Testis (tissue), 2 donors: ENCODE results near the gene FXYD7.

Experiments
- POLR2A ChIP-seq: fragments of 450-650 bp; IDR thresholded peaks from one replicate; pipeline ENCODE4 v1.6.1; 2017; ENCODE audit warnings: antibody characterized with exemption, mild to moderate bottlenecking, moderate library complexity
- TF ChIP-seq, protein P1 (sequence below), 3 experiments: fragments of 450-650 bp in 2 of 3; fragments of 200-600 bp in 1 of 3; sonication (generic) in 1 of 3; IDR thresholded peaks; one replicate each; pipeline ENCODE4 v1.5.1; 2016 to 2019; ENCODE audit warnings: antibody characterized with exemption in 3 of 3, mild to moderate bottlenecking in 2 of 3, moderate library complexity in 1 of 3

DNA sequence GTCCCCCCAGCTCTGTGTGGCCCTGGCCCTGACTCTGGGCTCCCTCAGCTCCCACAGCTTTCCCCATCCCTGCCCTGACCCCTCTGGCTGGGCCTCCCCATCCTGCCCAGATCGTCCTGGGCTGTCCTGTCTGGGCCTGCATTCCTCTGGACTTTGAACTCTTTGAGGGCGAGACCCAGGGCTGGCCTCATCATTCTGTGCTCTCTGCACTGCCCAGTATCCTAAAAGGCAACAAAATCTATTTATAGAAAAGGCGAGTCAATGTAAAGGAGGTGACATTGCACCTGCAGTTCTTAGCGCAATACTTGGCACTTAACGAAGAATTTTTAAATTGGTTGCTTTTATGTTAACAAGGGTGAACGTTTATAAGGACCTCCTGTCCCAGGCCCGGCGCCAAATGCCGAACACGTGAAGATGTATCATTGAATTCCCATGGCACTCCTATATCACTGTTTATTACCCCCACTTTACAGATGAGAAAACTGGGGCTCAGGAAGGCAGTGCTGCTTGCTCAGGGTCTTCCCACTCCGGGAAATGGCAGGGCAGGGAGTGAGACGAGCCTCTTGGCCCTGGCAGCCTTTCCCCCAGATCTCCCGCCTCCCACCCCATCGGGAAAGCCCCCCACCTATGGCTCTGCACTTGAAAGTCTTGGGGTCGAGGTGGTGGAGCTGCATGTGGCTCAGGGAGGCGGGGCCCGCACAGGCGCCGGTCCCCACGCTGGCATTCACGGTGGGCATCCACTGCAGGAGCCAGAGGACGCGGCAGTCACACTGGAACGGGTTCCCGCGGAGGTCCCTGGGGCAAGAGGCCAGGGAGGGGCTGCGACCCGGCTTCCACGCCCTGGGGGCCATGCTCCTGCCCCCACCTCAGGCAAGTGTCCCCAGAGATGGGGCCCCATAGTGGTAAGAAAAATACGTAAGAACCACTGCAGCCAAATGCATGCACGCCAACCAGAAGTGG, 12.0 kb upstream of the FXYD7 start:
- TF ChIP-seq, protein P1, sequence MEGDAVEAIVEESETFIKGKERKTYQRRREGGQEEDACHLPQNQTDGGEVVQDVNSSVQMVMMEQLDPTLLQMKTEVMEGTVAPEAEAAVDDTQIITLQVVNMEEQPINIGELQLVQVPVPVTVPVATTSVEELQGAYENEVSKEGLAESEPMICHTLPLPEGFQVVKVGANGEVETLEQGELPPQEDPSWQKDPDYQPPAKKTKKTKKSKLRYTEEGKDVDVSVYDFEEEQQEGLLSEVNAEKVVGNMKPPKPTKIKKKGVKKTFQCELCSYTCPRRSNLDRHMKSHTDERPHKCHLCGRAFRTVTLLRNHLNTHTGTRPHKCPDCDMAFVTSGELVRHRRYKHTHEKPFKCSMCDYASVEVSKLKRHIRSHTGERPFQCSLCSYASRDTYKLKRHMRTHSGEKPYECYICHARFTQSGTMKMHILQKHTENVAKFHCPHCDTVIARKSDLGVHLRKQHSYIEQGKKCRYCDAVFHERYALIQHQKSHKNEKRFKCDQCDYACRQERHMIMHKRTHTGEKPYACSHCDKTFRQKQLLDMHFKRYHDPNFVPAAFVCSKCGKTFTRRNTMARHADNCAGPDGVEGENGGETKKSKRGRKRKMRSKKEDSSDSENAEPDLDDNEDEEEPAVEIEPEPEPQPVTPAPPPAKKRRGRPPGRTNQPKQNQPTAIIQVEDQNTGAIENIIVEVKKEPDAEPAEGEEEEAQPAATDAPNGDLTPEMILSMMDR (IDR thresholded peaks at IDR 0.05), result no peak
- no peak for TF ChIP-seq POLR2A
